Testis (tissue), 2 donors: ENCODE data around the gene ETDB.

ENCODE experiments used
- POLR2A ChIP-seq: fragments of 450-650 bp; IDR thresholded peaks from one replicate; pipeline ENCODE4 v1.6.1; 2017; ENCODE audit warnings: antibody characterized with exemption, mild to moderate bottlenecking, moderate library complexity
- TF ChIP-seq, protein P1 (sequence below), 3 experiments: fragments of 450-650 bp in 2 of 3; fragments of 200-600 bp in 1 of 3; sonication (generic) in 1 of 3; IDR thresholded peaks; one replicate each; pipeline ENCODE4 v1.5.1; 2016 to 2019; ENCODE audit warnings: antibody characterized with exemption in 3 of 3, mild to moderate bottlenecking in 2 of 3, moderate library complexity in 1 of 3

DNA sequence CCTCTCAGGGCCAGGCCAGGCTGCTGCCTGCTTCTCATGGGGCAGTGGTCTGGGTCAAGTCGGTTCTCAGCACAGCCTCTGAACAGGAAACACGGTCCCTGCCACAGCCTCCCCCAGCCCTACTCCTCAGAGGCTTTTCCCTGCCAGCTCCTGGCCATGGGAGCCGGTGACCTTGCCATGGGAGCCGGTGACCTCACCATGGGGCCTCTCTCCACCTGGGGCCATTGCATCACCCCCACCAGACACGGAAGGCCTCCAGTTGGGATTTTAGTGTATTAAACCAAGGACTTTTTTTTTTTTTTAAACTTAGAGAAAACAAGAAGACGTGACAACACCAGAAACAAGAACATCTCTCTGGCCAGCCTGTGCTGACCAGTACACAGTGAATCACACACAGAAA is 25.6 kb downstream of the ETDB start:
- TF ChIP-seq, protein P1, sequence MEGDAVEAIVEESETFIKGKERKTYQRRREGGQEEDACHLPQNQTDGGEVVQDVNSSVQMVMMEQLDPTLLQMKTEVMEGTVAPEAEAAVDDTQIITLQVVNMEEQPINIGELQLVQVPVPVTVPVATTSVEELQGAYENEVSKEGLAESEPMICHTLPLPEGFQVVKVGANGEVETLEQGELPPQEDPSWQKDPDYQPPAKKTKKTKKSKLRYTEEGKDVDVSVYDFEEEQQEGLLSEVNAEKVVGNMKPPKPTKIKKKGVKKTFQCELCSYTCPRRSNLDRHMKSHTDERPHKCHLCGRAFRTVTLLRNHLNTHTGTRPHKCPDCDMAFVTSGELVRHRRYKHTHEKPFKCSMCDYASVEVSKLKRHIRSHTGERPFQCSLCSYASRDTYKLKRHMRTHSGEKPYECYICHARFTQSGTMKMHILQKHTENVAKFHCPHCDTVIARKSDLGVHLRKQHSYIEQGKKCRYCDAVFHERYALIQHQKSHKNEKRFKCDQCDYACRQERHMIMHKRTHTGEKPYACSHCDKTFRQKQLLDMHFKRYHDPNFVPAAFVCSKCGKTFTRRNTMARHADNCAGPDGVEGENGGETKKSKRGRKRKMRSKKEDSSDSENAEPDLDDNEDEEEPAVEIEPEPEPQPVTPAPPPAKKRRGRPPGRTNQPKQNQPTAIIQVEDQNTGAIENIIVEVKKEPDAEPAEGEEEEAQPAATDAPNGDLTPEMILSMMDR (IDR thresholded peaks at IDR 0.05), result no peak
- no peak for TF ChIP-seq POLR2A
